ENCODE data around the gene PSMA5. TPM values are rescaled to one million over a fixed set of nuclear protein-coding genes. Genes with fewer than 3 reads are reported as not detected.

The PSMA5 gene
- total RNA-seq, 1 experiment from 2014 or later = 150 TPM

DNA sequence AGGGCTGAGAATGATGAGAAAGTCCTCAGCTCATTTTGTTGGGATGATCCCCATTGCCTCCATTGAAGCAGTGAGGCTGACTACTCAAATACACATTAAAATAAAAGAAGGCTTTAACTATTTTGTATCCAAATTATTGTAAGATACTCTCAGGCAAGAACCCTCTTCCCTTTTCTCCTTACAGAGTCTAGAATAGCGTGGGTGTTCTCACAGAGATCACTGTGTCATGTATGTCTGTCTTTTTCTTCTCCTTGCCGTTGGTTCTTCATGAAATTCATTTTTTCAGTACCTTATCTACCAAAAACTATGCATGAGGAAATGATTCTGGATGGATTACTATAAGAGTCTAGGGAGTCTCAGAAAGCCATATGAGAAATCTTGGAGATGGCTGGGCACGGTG, 58.6 kb downstream of the PSMA5 start:
- DNase-seq (ENCODE audit: low spot score) (no peak), ATAC-seq (no peak)
- no peak overlapping the region for H3K27ac Mint-ChIP-seq
- no peak overlapping the region for H3K4me3 Mint-ChIP-seq
- H3K4me1 Mint-ChIP-seq = peaks cover 28% of the 10 kb centered on the region
- H3K36me3 Mint-ChIP-seq = peaks cover 23% of the 10 kb centered on the region
- CTCF ChIA-PET = interaction anchor here (0.8 kb wide), 1 partner anchor 267 kb away, joined by 3 read pairs; no protein-coding TSS in a partner anchor
- H3K9me3 Mint-ChIP-seq = peaks cover 10% of the 10 kb centered on the region
- POLR2A ChIA-PET = no interaction called here
- H3K27me3 Mint-ChIP-seq (ENCODE audit: low read depth) = no peaks in the 10 kb centered on the region
- TF ChIP-seq, protein P1, sequence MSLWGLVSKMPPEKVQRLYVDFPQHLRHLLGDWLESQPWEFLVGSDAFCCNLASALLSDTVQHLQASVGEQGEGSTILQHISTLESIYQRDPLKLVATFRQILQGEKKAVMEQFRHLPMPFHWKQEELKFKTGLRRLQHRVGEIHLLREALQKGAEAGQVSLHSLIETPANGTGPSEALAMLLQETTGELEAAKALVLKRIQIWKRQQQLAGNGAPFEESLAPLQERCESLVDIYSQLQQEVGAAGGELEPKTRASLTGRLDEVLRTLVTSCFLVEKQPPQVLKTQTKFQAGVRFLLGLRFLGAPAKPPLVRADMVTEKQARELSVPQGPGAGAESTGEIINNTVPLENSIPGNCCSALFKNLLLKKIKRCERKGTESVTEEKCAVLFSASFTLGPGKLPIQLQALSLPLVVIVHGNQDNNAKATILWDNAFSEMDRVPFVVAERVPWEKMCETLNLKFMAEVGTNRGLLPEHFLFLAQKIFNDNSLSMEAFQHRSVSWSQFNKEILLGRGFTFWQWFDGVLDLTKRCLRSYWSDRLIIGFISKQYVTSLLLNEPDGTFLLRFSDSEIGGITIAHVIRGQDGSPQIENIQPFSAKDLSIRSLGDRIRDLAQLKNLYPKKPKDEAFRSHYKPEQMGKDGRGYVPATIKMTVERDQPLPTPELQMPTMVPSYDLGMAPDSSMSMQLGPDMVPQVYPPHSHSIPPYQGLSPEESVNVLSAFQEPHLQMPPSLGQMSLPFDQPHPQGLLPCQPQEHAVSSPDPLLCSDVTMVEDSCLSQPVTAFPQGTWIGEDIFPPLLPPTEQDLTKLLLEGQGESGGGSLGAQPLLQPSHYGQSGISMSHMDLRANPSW (CRISPR knock-in tag; conservative IDR thresholded peaks at IDR 0.05; ENCODE audit: low read depth) = no peak
- no peak for TF ChIP-seq ZNF121 (CRISPR knock-in tag; IDR thresholded peaks at IDR 0.05)
- TF ChIP-seq, protein P2, sequence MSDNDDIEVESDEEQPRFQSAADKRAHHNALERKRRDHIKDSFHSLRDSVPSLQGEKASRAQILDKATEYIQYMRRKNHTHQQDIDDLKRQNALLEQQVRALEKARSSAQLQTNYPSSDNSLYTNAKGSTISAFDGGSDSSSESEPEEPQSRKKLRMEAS (CRISPR knock-in tag; IDR thresholded peaks at IDR 0.05) = no peak
- no peak for TF ChIP-seq USF2 (CRISPR knock-in tag; IDR thresholded peaks at IDR 0.05)
- TF ChIP-seq, protein P3, sequence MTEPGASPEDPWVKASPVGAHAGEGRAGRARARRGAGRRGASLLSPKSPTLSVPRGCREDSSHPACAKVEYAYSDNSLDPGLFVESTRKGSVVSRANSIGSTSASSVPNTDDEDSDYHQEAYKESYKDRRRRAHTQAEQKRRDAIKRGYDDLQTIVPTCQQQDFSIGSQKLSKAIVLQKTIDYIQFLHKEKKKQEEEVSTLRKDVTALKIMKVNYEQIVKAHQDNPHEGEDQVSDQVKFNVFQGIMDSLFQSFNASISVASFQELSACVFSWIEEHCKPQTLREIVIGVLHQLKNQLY (CRISPR knock-in tag; IDR thresholded peaks at IDR 0.05) = no peak
- TF ChIP-seq, protein P4, sequence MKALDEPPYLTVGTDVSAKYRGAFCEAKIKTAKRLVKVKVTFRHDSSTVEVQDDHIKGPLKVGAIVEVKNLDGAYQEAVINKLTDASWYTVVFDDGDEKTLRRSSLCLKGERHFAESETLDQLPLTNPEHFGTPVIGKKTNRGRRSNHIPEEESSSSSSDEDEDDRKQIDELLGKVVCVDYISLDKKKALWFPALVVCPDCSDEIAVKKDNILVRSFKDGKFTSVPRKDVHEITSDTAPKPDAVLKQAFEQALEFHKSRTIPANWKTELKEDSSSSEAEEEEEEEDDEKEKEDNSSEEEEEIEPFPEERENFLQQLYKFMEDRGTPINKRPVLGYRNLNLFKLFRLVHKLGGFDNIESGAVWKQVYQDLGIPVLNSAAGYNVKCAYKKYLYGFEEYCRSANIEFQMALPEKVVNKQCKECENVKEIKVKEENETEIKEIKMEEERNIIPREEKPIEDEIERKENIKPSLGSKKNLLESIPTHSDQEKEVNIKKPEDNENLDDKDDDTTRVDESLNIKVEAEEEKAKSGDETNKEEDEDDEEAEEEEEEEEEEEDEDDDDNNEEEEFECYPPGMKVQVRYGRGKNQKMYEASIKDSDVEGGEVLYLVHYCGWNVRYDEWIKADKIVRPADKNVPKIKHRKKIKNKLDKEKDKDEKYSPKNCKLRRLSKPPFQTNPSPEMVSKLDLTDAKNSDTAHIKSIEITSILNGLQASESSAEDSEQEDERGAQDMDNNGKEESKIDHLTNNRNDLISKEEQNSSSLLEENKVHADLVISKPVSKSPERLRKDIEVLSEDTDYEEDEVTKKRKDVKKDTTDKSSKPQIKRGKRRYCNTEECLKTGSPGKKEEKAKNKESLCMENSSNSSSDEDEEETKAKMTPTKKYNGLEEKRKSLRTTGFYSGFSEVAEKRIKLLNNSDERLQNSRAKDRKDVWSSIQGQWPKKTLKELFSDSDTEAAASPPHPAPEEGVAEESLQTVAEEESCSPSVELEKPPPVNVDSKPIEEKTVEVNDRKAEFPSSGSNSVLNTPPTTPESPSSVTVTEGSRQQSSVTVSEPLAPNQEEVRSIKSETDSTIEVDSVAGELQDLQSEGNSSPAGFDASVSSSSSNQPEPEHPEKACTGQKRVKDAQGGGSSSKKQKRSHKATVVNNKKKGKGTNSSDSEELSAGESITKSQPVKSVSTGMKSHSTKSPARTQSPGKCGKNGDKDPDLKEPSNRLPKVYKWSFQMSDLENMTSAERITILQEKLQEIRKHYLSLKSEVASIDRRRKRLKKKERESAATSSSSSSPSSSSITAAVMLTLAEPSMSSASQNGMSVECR (CRISPR knock-in tag; IDR thresholded peaks at IDR 0.05; ENCODE audit: borderline replicate concordance) = no peak
- TF ChIP-seq IRF2 (CRISPR knock-in tag; IDR thresholded peaks at IDR 0.05; ENCODE audit: borderline replicate concordance, low read depth) = no peak
- TF ChIP-seq, protein P5, sequence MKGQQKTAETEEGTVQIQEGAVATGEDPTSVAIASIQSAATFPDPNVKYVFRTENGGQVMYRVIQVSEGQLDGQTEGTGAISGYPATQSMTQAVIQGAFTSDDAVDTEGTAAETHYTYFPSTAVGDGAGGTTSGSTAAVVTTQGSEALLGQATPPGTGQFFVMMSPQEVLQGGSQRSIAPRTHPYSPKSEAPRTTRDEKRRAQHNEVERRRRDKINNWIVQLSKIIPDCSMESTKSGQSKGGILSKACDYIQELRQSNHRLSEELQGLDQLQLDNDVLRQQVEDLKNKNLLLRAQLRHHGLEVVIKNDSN (CRISPR knock-in tag; IDR thresholded peaks at IDR 0.05) = no peak
- TF ChIP-seq, protein P6, sequence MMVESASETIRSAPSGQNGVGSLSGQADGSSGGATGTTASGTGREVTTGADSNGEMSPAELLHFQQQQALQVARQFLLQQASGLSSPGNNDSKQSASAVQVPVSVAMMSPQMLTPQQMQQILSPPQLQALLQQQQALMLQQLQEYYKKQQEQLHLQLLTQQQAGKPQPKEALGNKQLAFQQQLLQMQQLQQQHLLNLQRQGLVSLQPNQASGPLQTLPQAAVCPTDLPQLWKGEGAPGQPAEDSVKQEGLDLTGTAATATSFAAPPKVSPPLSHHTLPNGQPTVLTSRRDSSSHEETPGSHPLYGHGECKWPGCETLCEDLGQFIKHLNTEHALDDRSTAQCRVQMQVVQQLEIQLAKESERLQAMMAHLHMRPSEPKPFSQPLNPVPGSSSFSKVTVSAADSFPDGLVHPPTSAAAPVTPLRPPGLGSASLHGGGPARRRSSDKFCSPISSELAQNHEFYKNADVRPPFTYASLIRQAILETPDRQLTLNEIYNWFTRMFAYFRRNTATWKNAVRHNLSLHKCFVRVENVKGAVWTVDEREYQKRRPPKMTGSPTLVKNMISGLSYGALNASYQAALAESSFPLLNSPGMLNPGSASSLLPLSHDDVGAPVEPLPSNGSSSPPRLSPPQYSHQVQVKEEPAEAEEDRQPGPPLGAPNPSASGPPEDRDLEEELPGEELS (CRISPR knock-in tag; IDR thresholded peaks at IDR 0.05) = no peak
- TF ChIP-seq JUN (CRISPR knock-in tag; IDR thresholded peaks at IDR 0.05) = no peak
- TF ChIP-seq ETV6 (CRISPR knock-in tag; IDR thresholded peaks at IDR 0.05) = no peak
- no peak for TF ChIP-seq ZNF671 (CRISPR knock-in tag; IDR thresholded peaks at IDR 0.05)
- TF ChIP-seq CREB1 (CRISPR knock-in tag; IDR thresholded peaks at IDR 0.05) = no peak
- no peak for TF ChIP-seq ATF2 (CRISPR knock-in tag; IDR thresholded peaks at IDR 0.05; ENCODE audit: borderline replicate concordance, low read depth)
- TF ChIP-seq RELA (CRISPR knock-in tag; IDR thresholded peaks at IDR 0.05; ENCODE audit: borderline replicate concordance) = no peak
- TF ChIP-seq PREB (CRISPR knock-in tag; IDR thresholded peaks at IDR 0.05; ENCODE audit: borderline replicate concordance) = no peak
- TF ChIP-seq, protein P7, sequence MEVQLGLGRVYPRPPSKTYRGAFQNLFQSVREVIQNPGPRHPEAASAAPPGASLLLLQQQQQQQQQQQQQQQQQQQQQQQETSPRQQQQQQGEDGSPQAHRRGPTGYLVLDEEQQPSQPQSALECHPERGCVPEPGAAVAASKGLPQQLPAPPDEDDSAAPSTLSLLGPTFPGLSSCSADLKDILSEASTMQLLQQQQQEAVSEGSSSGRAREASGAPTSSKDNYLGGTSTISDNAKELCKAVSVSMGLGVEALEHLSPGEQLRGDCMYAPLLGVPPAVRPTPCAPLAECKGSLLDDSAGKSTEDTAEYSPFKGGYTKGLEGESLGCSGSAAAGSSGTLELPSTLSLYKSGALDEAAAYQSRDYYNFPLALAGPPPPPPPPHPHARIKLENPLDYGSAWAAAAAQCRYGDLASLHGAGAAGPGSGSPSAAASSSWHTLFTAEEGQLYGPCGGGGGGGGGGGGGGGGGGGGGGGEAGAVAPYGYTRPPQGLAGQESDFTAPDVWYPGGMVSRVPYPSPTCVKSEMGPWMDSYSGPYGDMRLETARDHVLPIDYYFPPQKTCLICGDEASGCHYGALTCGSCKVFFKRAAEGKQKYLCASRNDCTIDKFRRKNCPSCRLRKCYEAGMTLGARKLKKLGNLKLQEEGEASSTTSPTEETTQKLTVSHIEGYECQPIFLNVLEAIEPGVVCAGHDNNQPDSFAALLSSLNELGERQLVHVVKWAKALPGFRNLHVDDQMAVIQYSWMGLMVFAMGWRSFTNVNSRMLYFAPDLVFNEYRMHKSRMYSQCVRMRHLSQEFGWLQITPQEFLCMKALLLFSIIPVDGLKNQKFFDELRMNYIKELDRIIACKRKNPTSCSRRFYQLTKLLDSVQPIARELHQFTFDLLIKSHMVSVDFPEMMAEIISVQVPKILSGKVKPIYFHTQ (CRISPR knock-in tag; IDR thresholded peaks at IDR 0.05) = no peak
- no peak for TF ChIP-seq ZMAT4 (CRISPR knock-in tag; IDR thresholded peaks at IDR 0.05)

Data from WTC11 (cell line).